PC-9 (cell line): ENCODE data around the gene OXSR1.

Source experiments
- EZH2 ChIP-seq: fragments of 200-600 bp; sonication (generic); IDR thresholded peaks from 2 replicates; pipeline ENCODE4 v1.8.0; 2017; ENCODE audit warnings: antibody characterized with exemption, low read depth
- TF ChIP-seq, protein P1 (sequence below): fragments of 200-600 bp; sonication (generic); conservative IDR thresholded peaks from 2 replicates; pipeline ENCODE4 v1.6.1; 2017; ENCODE audit warnings: mixed run types, antibody characterized with exemption, mild to moderate bottlenecking, moderate library complexity

GRCh38 chr3:38117163-38117716, 48.1 kb upstream of the OXSR1 start:
- TF ChIP-seq, protein P1, sequence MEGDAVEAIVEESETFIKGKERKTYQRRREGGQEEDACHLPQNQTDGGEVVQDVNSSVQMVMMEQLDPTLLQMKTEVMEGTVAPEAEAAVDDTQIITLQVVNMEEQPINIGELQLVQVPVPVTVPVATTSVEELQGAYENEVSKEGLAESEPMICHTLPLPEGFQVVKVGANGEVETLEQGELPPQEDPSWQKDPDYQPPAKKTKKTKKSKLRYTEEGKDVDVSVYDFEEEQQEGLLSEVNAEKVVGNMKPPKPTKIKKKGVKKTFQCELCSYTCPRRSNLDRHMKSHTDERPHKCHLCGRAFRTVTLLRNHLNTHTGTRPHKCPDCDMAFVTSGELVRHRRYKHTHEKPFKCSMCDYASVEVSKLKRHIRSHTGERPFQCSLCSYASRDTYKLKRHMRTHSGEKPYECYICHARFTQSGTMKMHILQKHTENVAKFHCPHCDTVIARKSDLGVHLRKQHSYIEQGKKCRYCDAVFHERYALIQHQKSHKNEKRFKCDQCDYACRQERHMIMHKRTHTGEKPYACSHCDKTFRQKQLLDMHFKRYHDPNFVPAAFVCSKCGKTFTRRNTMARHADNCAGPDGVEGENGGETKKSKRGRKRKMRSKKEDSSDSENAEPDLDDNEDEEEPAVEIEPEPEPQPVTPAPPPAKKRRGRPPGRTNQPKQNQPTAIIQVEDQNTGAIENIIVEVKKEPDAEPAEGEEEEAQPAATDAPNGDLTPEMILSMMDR = no peak
- TF ChIP-seq EZH2 = no peak
